K562 (cell line): ENCODE data around the gene PRR19. TPM values are rescaled to one million over a fixed set of nuclear protein-coding genes. Genes with fewer than 3 reads are reported as not detected.

Experiments
- CCAR2 ChIP-seq: fragments of 200-400 bp; formaldehyde crosslinking; IDR thresholded peaks from 2 replicates; pipeline ENCODE4 v1.6.1; 2017; ENCODE audit warnings: mild to moderate bottlenecking, low read depth, low read length
- FOXK2 ChIP-seq, 2 experiments: fragments of 450-650 bp; IDR thresholded peaks in 1 of 2; conservative IDR thresholded peaks in 1 of 2; 2 replicates each; pipeline ENCODE4 v1.6.1; 2016; ENCODE audit warnings: low read depth in 2 of 2, mild to moderate bottlenecking in 1 of 2
- HMGXB4 ChIP-seq: sonication (generic); formaldehyde crosslinking; IDR thresholded peaks from 2 replicates; pipeline ENCODE4 v1.8.1; 2023; ENCODE audit warnings: mild to moderate bottlenecking, missing genetic modification reagents
- KLF1 ChIP-seq: fragments of 450-650 bp; IDR thresholded peaks from 2 replicates; pipeline ENCODE4 v1.6.1; 2016; ENCODE audit warnings: missing genetic modification characterization, missing compliant biosample characterization
- MXI1 ChIP-seq: IDR thresholded peaks from 2 replicates; pipeline ENCODE4 v1.6.1; 2011; ENCODE audit warnings: low read depth, mild to moderate bottlenecking, improper control_type of control experiment, low read length
- MYC ChIP-seq, 2 experiments: fragments of 250-450 bp in 1 of 2; sonication (Bioruptor Pico) in 1 of 2; IDR thresholded peaks; 2 replicates each; pipeline versions ENCODE4 v1.5.1 to v1.6.1; 2012 to 2021; ENCODE audit warnings: low read depth in 2 of 2, borderline replicate concordance in 1 of 2, improper control_type of control experiment in 1 of 2, low read length in 1 of 2, mild to moderate bottlenecking in 1 of 2, moderate library complexity in 1 of 2
- PHB2 ChIP-seq: fragments of 450-650 bp; IDR thresholded peaks from 2 replicates; pipeline ENCODE4 v1.6.1; 2017; ENCODE audit warnings: low read depth
- TEAD1 ChIP-seq, 2 experiments: fragments of 450-650 bp in 1 of 2; sonication (generic) in 1 of 2; formaldehyde crosslinking; IDR thresholded peaks; 2 replicates each; pipeline versions ENCODE4 v1.4.0 to v1.8.0; 2020 to 2022; ENCODE audit warnings: mild to moderate bottlenecking in 2 of 2, missing genetic modification reagents in 1 of 2
- ZNF586 ChIP-seq: fragments of 450-650 bp; formaldehyde crosslinking; conservative IDR thresholded peaks from 2 replicates; pipeline ENCODE4 v1.4.0; 2020; ENCODE audit warnings: mild to moderate bottlenecking, moderate library complexity
- ZNF589 ChIP-seq: fragments of 200-800 bp; sonication (Bioruptor generic); IDR thresholded peaks from 2 replicates; pipeline ENCODE4 v1.6.1; 2016; ENCODE audit warnings: low read depth, missing genetic modification characterization, missing compliant biosample characterization
- polyA plus RNA-seq, 8 experiments: library from polyadenylated mRNA; depleted of rRNA in 4 of 8; stranded (reverse) in 5 of 8; unstranded in 3 of 8; fragments of >200 nt; fragmentation: Nextera tagmentation in 2 of 8; fragmentation: Illumina TruSeq in 1 of 8; extraction: Ambion mirVana in 2 of 8; extraction: Trizol in 1 of 8; gene quantifications; 2 replicates each; pipeline versions ENCODE4 v1.2.1 to v1.2.3, GENCODE V29; 2011 to 2014; ENCODE audit warnings: inconsistent platforms in 1 of 8, missing spikeins in 1 of 8
- total RNA-seq, 7 experiments: library from RNA; depleted of rRNA in 6 of 7; stranded (reverse); fragments of >200 nt in 6 of 7; fragmentation: Illumina TruSeq in 2 of 7; extraction: Trizol in 2 of 7; gene quantifications; 2 replicates each; pipeline versions ENCODE4 v1.2.1 to v1.2.3, GENCODE V29; 2011 to 2021; ENCODE audit warnings: low replicate concordance in 1 of 7
- TF ChIP-seq, protein P1 (sequence below), 2 experiments: IDR thresholded peaks; 2 replicates each; pipeline ENCODE4 v1.6.1; 2011; ENCODE audit warnings: borderline replicate concordance in 1 of 2, control low read depth in 1 of 2, low read depth in 1 of 2, low read length in 1 of 2, mild to moderate bottlenecking in 1 of 2, mixed read lengths in 1 of 2, moderate library complexity in 1 of 2; ENCODE audit not compliant: insufficient read depth in 1 of 2, insufficient read length in 1 of 2, poor library complexity in 1 of 2, severe bottlenecking in 1 of 2; ENCODE audit errors: extremely low read depth in 1 of 2
- TF ChIP-seq, protein P2 (sequence below): fragments of 250-450 bp; sonication (Bioruptor Pico); IDR thresholded peaks from 2 replicates; pipeline ENCODE4 v1.5.1; 2021; ENCODE audit warnings: mild to moderate bottlenecking
- TF ChIP-seq, protein P3 (sequence below), 2 experiments: fragments of 450-650 bp; formaldehyde crosslinking in 1 of 2; IDR thresholded peaks; 2 replicates each; pipeline versions ENCODE4 v1.4.0 to v1.6.1; 2014 to 2020; ENCODE audit warnings: mild to moderate bottlenecking in 2 of 2, borderline replicate concordance in 1 of 2, low read depth in 1 of 2

PRR19 gene
- total and polyA plus RNA-seq, 9 of the 15 experiments (the other 6 are each of a cell fraction or from before 2014, with no cell fraction given): 0.10 to 1.6 (median 0.54) TPM

DNA sequence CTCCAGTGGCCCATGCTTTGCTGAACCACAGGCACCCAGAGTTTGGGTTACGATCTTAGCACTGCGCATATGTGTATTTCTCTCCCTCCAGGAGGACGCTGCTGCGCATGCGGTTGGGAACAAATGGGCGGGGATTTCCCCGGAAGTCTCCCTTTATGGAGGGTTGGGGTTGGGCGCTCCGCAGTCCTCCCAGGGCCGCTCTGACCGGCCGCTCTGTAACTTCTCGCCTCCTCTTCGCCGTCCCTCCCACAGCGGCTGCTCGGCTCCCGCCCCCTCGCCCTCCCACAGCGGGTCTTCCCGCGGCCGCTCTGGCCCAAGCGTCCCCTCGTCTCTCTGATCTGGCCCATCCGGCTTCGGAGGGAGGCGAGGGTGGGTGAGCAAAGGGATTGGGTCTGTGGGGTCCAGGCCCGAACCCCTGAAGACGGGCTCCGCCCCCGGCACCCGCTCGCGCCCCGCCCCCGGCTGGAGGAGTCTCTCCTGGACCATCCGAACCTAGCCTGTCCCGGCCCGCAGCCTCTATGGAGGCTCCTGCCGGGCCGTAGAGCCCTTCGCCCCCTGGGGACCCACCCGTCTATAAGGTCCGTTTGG, 23.5 kb downstream of the PRR19 start, which contains the start of gene MEGF8 (continued):
- peak; percentile 61; the same call in 1 of the 2 replicates for TF ChIP-seq MYC (IDR thresholded peaks at IDR 0.05; ENCODE audit: low read depth, low read length)
- TF ChIP-seq MYC (CRISPR knock-in tag; IDR thresholded peaks at IDR 0.05; ENCODE audit: borderline replicate concordance, low read depth): no peak
- TF ChIP-seq, protein P1, sequence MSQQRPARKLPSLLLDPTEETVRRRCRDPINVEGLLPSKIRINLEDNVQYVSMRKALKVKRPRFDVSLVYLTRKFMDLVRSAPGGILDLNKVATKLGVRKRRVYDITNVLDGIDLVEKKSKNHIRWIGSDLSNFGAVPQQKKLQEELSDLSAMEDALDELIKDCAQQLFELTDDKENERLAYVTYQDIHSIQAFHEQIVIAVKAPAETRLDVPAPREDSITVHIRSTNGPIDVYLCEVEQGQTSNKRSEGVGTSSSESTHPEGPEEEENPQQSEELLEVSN (IDR thresholded peaks at IDR 0.05; ENCODE audit: borderline replicate concordance in 1 of 2, extremely low read depth in 1 of 2, insufficient read depth in 1 of 2, insufficient read length in 1 of 2, low read depth in 1 of 2, low read length in 1 of 2, poor library complexity in 1 of 2, severe bottlenecking in 1 of 2): no peak
- TF ChIP-seq, protein P2, sequence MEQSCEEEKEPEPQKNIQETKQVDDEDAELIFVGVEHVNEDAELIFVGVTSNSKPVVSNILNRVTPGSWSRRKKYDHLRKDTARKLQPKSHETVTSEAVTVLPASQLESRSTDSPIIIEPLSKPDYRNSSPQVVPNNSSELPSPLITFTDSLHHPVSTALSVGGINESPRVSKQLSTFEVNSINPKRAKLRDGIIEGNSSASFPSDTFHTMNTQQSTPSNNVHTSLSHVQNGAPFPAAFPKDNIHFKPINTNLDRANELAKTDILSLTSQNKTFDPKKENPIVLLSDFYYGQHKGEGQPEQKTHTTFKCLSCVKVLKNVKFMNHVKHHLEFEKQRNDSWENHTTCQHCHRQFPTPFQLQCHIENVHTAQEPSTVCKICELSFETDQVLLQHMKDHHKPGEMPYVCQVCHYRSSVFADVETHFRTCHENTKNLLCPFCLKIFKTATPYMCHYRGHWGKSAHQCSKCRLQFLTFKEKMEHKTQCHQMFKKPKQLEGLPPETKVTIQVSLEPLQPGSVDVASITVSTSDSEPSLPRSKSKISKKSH: no peak
- TF ChIP-seq KLF1 (tag): peak; percentile 75; the same call in 1 of the 2 replicates
- no peak for TF ChIP-seq ZNF586 (CRISPR knock-in tag)
- TF ChIP-seq FOXK2 (conservative IDR thresholded peaks at IDR 0.05 in 1 of 2, IDR thresholded peaks at IDR 0.05 in 1 of 2; ENCODE audit: low read depth in 2 of 2): peak in 1 of 2 experiments; percentile 59; a peak in 3 of 4 replicates
- no peak for TF ChIP-seq PHB2
- no peak for TF ChIP-seq CCAR2
- no peak for TF ChIP-seq ZNF589 (CRISPR knock-in tag)
- TF ChIP-seq, protein P3, sequence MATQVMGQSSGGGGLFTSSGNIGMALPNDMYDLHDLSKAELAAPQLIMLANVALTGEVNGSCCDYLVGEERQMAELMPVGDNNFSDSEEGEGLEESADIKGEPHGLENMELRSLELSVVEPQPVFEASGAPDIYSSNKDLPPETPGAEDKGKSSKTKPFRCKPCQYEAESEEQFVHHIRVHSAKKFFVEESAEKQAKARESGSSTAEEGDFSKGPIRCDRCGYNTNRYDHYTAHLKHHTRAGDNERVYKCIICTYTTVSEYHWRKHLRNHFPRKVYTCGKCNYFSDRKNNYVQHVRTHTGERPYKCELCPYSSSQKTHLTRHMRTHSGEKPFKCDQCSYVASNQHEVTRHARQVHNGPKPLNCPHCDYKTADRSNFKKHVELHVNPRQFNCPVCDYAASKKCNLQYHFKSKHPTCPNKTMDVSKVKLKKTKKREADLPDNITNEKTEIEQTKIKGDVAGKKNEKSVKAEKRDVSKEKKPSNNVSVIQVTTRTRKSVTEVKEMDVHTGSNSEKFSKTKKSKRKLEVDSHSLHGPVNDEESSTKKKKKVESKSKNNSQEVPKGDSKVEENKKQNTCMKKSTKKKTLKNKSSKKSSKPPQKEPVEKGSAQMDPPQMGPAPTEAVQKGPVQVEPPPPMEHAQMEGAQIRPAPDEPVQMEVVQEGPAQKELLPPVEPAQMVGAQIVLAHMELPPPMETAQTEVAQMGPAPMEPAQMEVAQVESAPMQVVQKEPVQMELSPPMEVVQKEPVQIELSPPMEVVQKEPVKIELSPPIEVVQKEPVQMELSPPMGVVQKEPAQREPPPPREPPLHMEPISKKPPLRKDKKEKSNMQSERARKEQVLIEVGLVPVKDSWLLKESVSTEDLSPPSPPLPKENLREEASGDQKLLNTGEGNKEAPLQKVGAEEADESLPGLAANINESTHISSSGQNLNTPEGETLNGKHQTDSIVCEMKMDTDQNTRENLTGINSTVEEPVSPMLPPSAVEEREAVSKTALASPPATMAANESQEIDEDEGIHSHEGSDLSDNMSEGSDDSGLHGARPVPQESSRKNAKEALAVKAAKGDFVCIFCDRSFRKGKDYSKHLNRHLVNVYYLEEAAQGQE (IDR thresholded peaks at IDR 0.05; ENCODE audit: borderline replicate concordance): no peak
- TF ChIP-seq, protein P3 (CRISPR knock-in tag; IDR thresholded peaks at IDR 0.05; ENCODE audit: low read depth): no peak
- no peak for TF ChIP-seq TEAD1 (CRISPR knock-in tag; IDR thresholded peaks at IDR 0.05)
- no peak for TF ChIP-seq MXI1
- no peak for TF ChIP-seq HMGXB4 (CRISPR knock-in tag)
